ENCODE measurements around the gene PTPRD.

GRCh38 chr9:8640761-8641160 lies 1972.0 kb downstream of the PTPRD start:
- TF ChIP-seq CTCF (IDR thresholded peaks at IDR 0.05 in 4 of 5, conservative IDR thresholded peaks at IDR 0.05 in 1 of 5) (no peak), POLR2A (IDR thresholded peaks at IDR 0.05) (no peak)
